Gastroesophageal sphincter (tissue), 4 donors: ENCODE measurements around the gene ALG13. TPM values are rescaled to one million over a fixed set of nuclear protein-coding genes. Genes with fewer than 3 reads are reported as not detected.

ENCODE experiments used
- ATAC-seq: fragments of 150-250 bp; one replicate; pipeline ENCODE4 v1.9.1; 2016; ENCODE audit warnings: mild to moderate bottlenecking, moderate library complexity
- H3K27ac ChIP-seq, 4 donors: fragments of 200-600 bp; sonication (generic) in 3 of 4; 1 replicate in 3 of 4; 2 replicates in 1 of 4; pipeline ENCODE4 v1.5.1; 2016 to 2019
- H3K27me3 ChIP-seq: fragments of 200-600 bp; sonication (generic); one replicate; pipeline ENCODE4 v1.5.1; 2019
- H3K36me3 ChIP-seq, 2 donors: fragments of 200-600 bp; sonication (generic); one replicate each; pipeline ENCODE4 v1.5.1; 2019; ENCODE audit warnings: control low read depth in 1 of 2
- H3K4me1 ChIP-seq, 3 donors: fragments of 200-600 bp; sonication (generic); 1 replicate in 2 of 3; 2 replicates in 1 of 3; pipeline ENCODE4 v1.5.1; 2016 to 2019; ENCODE audit warnings: control low read depth in 2 of 3
- H3K4me3 ChIP-seq, 2 donors: fragments of 200-600 bp; sonication (generic); one replicate each; pipeline ENCODE4 v1.5.1; 2019; ENCODE audit warnings: mild to moderate bottlenecking in 1 of 2, moderate library complexity in 1 of 2
- H3K9me3 ChIP-seq, 3 donors: fragments of 200-600 bp; sonication (generic); one replicate each; pipeline ENCODE4 v1.5.1; 2017 to 2019; ENCODE audit warnings: control low read depth in 2 of 3
- CTCF ChIP-seq, 4 experiments: fragments of 200-600 bp in 2 of 4; fragments of 450-650 bp in 2 of 4; sonication (generic) in 1 of 4; IDR thresholded peaks; one replicate each; pipeline ENCODE4 v1.5.1; 2017 to 2019; ENCODE audit warnings: antibody characterized with exemption in 4 of 4, mild to moderate bottlenecking in 2 of 4, moderate library complexity in 2 of 4
- EP300 ChIP-seq: sonication (generic); formaldehyde crosslinking; IDR thresholded peaks from one replicate; pipeline ENCODE4 v1.6.1; 2017; ENCODE audit warnings: antibody characterized with exemption, mild to moderate bottlenecking
- POLR2A ChIP-seq, 2 donors: fragments of 450-650 bp; IDR thresholded peaks; one replicate each; pipeline ENCODE4 v1.6.1; 2017; ENCODE audit warnings: antibody characterized with exemption in 2 of 2, mild to moderate bottlenecking in 2 of 2, moderate library complexity in 1 of 2
- POLR2AphosphoS5 ChIP-seq: sonication (generic); formaldehyde crosslinking; IDR thresholded peaks from one replicate; pipeline ENCODE4 v1.6.1; 2017; ENCODE audit warnings: antibody characterized with exemption
- WGBS, 2 donors: methylation state at CpG; one replicate each; pipeline ENCODE4 v1.1.5; 2018; ENCODE audit warnings: low coverage in 1 of 2; 5-methylcytosine and 5-hydroxymethylcytosine counted together
- total RNA-seq, 4 donors: library from RNA; depleted of rRNA; stranded (reverse); fragments of >200 nt; gene quantifications; one replicate each; pipeline ENCODE4 v1.1.0, GENCODE V29; 2016

The ALG13 gene
- total RNA-seq, 4 donors from 2014 or later, result 34.6 to 62.4 (median 49.9) TPM

- TF ChIP-seq POLR2AphosphoS5 (no peak), POLR2A (IDR thresholded peaks at IDR 0.05) (no peak), EP300 (no peak), CTCF (IDR thresholded peaks at IDR 0.05) (no peak)
- peaks cover 0 to 80% of the 10 kb centered on the region in 2 donors for H3K36me3 ChIP-seq
- H3K4me1 ChIP-seq, result no peaks in the 10 kb centered on the region
- ATAC-seq, result no peak
- WGBS, 2 donors, result 85 to 90% methylated on average over 2 of the region's 2 CpGs
- H3K9me3 ChIP-seq, result no peaks in the 10 kb centered on the region
- no peak overlapping the region for H3K4me3 ChIP-seq
- H3K27me3 ChIP-seq, result no peaks in the 10 kb centered on the region
- H3K27ac ChIP-seq, result no peak overlapping the region
These were observed 62.3 kb downstream of the ALG13 start for GRCh38 chrX:111743316-111743715.

GRCh38 chrX:111756486-111756885 is 75.5 kb downstream of the ALG13 start:
- WGBS, 2 donors, result 73 to 82% methylated on average over 2 of the region's 2 CpGs
- no peaks in the 10 kb centered on the region for H3K27me3 ChIP-seq
- H3K27ac ChIP-seq, result no peak overlapping the region
- ATAC-seq, result no peak
- H3K4me3 ChIP-seq, result no peak overlapping the region
- H3K9me3 ChIP-seq, result no peaks in the 10 kb centered on the region
- peaks cover 0 to 59% of the 10 kb centered on the region in 2 donors for H3K36me3 ChIP-seq
- no peak for TF ChIP-seq EP300
- H3K4me1 ChIP-seq, result no peaks in the 10 kb centered on the region

GRCh38 chrX:111759686-111760085 is 78.7 kb downstream of the ALG13 start:
- H3K4me1 ChIP-seq, result no peaks in the 10 kb centered on the region
- no peak for ATAC-seq
- 76 to 100% methylated on average over 2 of the region's 2 CpGs for WGBS, 2 donors

GRCh38 chrX:111761578-111762135 is 80.7 kb downstream of the ALG13 start:
- 63 to 89% methylated on average over 3 of the region's 3 CpGs for WGBS, 2 donors
- Histone ChIP-seq H3K4me3 (no peak overlapping the region), H3K9me3 (no peaks in the 10 kb centered on the region), H3K36me3 (peaks cover 0 to 44% of the 10 kb centered on the region in 2 donors), H3K27ac (no peak overlapping the region), H3K27me3 (no peaks in the 10 kb centered on the region), H3K4me1 (no peaks in the 10 kb centered on the region)
- TF ChIP-seq POLR2A (IDR thresholded peaks at IDR 0.05), result no peak
- no peak for TF ChIP-seq POLR2AphosphoS5
- no peak for TF ChIP-seq EP300
- TF ChIP-seq CTCF (IDR thresholded peaks at IDR 0.05), result no peak
- ATAC-seq, result no peak

More at GRCh38 chrX:111759686-111760085, 78.7 kb downstream of the ALG13 start:
- H3K27me3 ChIP-seq, result no peaks in the 10 kb centered on the region
- no peak overlapping the region for H3K4me3 ChIP-seq
- H3K27ac ChIP-seq, result no peak overlapping the region
- H3K36me3 ChIP-seq, result peaks cover 0 to 30% of the 10 kb centered on the region in 2 donors
- no peaks in the 10 kb centered on the region for H3K9me3 ChIP-seq
- TF ChIP-seq POLR2AphosphoS5, result no peak
- TF ChIP-seq EP300, result no peak
- TF ChIP-seq POLR2A (IDR thresholded peaks at IDR 0.05), result no peak
- no peak for TF ChIP-seq CTCF (IDR thresholded peaks at IDR 0.05)

- ATAC-seq, result no peak
- WGBS, 2 donors, result 67 to 80% methylated on average over 1 of the region's 1 CpG
- no peaks in the 10 kb centered on the region for H3K36me3 ChIP-seq
- H3K9me3 ChIP-seq, result no peaks in the 10 kb centered on the region
- no peaks in the 10 kb centered on the region for H3K27me3 ChIP-seq
- no peaks in the 10 kb centered on the region for H3K4me1 ChIP-seq
- H3K4me3 ChIP-seq, result no peak overlapping the region
- TF ChIP-seq POLR2AphosphoS5, result no peak
- TF ChIP-seq EP300, result no peak
- no peak for TF ChIP-seq CTCF (IDR thresholded peaks at IDR 0.05)
- no peak for TF ChIP-seq POLR2A (IDR thresholded peaks at IDR 0.05)
- H3K27ac ChIP-seq, result no peak overlapping the region
These were observed 97.6 kb downstream of the ALG13 start for GRCh38 chrX:111778591-111778990.
